MM.1S (cell line): ENCODE results near the gene SCAMP3.

Source experiments
- DNase-seq: peaks from one replicate; pipeline ENCODE4 v3.0.0-alpha.2; 2015
- H2AFZ ChIP-seq: fragments of 300-600 bp; sonication (generic); 2 replicates; pipeline ENCODE4 v1.6.0; 2016; ENCODE audit warnings: antibody characterized with exemption, low read length
- H3F3A ChIP-seq: fragments of 300-600 bp; sonication (generic); 2 replicates; pipeline ENCODE4 v1.6.1; 2016; ENCODE audit warnings: mild to moderate bottlenecking, antibody characterized with exemption, low read length, moderate library complexity, mixed read lengths; ENCODE audit not compliant: insufficient read depth
- H3K27ac ChIP-seq: fragments of 300-600 bp; sonication (generic); 2 replicates; pipeline ENCODE4 v1.5.1; 2016; ENCODE audit warnings: mild to moderate bottlenecking, low read length
- H3K27me3 ChIP-seq: fragments of 300-600 bp; sonication (generic); replicated peaks from 2 replicates; pipeline ENCODE4 v1.6.0; 2016; ENCODE audit warnings: low read length; ENCODE audit not compliant: insufficient read depth
- H3K36me3 ChIP-seq: fragments of 300-600 bp; sonication (generic); replicated peaks from 2 replicates; pipeline ENCODE4 v1.6.1; 2016; ENCODE audit warnings: mild to moderate bottlenecking, low read length, mixed read lengths; ENCODE audit not compliant: insufficient read depth
- H3K4me1 ChIP-seq: fragments of 300-600 bp; sonication (generic); 2 replicates; pipeline ENCODE4 v1.6.1; 2016; ENCODE audit warnings: low read length, mixed read lengths
- H3K4me2 ChIP-seq: fragments of 300-600 bp; sonication (generic); 2 replicates; pipeline ENCODE4 v1.6.0; 2016; ENCODE audit warnings: low read depth, low read length
- H3K4me3 ChIP-seq: fragments of 300-600 bp; sonication (generic); 2 replicates; pipeline ENCODE4 v1.5.1; 2016; ENCODE audit warnings: low read length, mixed read lengths
- H3K79me2 ChIP-seq: fragments of 300-600 bp; sonication (generic); 2 replicates; pipeline ENCODE4 v1.6.1; 2016; ENCODE audit warnings: mixed run types, low read length, mixed read lengths
- H3K9ac ChIP-seq: fragments of 300-600 bp; sonication (generic); 2 replicates; pipeline ENCODE4 v1.6.1; 2016; ENCODE audit warnings: low read length, mixed read lengths
- H3K9me2 ChIP-seq: fragments of 300-600 bp; sonication (generic); replicated peaks from 2 replicates; pipeline ENCODE4 v1.6.1; 2016; ENCODE audit warnings: mild to moderate bottlenecking, low read length, mixed read lengths; ENCODE audit not compliant: insufficient read depth
- H3K9me3 ChIP-seq: fragments of 300-600 bp; sonication (generic); replicated peaks from 2 replicates; pipeline ENCODE4 v1.6.1; 2016; ENCODE audit warnings: mild to moderate bottlenecking, low read length, mixed read lengths; ENCODE audit not compliant: insufficient read depth
- H4K20me1 ChIP-seq: fragments of 300-600 bp; sonication (generic); 2 replicates; pipeline ENCODE4 v1.6.1; 2016; ENCODE audit warnings: mild to moderate bottlenecking, low read length, moderate library complexity, mixed read lengths; ENCODE audit not compliant: insufficient read depth
- EZH2 ChIP-seq: fragments of 300-600 bp; sonication (generic); optimal IDR thresholded peaks from 2 replicates; pipeline ENCODE3; 2017; ENCODE audit warnings: low read depth, mild to moderate bottlenecking, antibody characterized with exemption, low read length, mixed read lengths
- EZH2phosphoT487 ChIP-seq: fragments of 300-600 bp; sonication (generic); IDR thresholded peaks from 2 replicates; pipeline ENCODE4 v1.6.1; 2018; ENCODE audit warnings: antibody characterized with exemption, low read length
- TF ChIP-seq, protein P1 (sequence below): fragments of 300-600 bp; sonication (generic); IDR thresholded peaks from 2 replicates; pipeline ENCODE4 v1.5.1; 2016; ENCODE audit warnings: antibody characterized with exemption, low read length, mixed read lengths

SCAMP3 gene

DNA sequence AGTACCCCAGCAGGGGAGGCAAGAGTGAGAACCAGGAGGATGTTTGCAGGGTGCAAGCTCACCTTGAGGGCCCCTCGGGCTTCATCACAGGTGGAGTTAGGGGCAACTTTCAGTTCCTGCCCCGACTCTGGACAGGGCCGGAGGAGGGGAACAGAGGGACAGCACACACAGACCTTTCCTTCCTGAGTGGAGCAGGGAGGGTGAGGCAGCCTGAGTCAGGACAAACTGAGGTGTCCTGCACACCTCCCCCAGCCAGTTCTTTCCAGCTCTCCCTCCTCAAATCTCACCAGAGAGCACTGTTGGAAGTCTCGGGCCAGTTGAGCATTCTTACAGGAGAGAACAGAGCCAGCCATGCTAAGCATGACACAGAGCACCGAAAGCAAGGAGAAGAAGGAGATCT is 8.4 kb downstream of the SCAMP3 start:
- Histone ChIP-seq H3K9ac (no peak overlapping the region), H3K27me3 (no peaks in the 10 kb centered on the region), H3K4me3 (no peak overlapping the region), H3K9me3 (no peaks in the 10 kb centered on the region), H3K79me2 (0 out of 2 replicates have a peak, but pooled peaks cover 8% of the 10 kb centered on the region), H4K20me1 (no peaks in the 10 kb centered on the region), H3K9me2 (no peaks in the 10 kb centered on the region), H2AFZ (no peak overlapping the region), H3F3A (peaks cover 15% of the 10 kb centered on the region), H3K4me1 (peaks cover 11% of the 10 kb centered on the region), H3K4me2 (peak overlapping the region; percentile 95; the same call in 1 of the 2 replicates), H3K36me3 (no peaks in the 10 kb centered on the region), H3K27ac (no peak overlapping the region)
- TF ChIP-seq, protein P1, sequence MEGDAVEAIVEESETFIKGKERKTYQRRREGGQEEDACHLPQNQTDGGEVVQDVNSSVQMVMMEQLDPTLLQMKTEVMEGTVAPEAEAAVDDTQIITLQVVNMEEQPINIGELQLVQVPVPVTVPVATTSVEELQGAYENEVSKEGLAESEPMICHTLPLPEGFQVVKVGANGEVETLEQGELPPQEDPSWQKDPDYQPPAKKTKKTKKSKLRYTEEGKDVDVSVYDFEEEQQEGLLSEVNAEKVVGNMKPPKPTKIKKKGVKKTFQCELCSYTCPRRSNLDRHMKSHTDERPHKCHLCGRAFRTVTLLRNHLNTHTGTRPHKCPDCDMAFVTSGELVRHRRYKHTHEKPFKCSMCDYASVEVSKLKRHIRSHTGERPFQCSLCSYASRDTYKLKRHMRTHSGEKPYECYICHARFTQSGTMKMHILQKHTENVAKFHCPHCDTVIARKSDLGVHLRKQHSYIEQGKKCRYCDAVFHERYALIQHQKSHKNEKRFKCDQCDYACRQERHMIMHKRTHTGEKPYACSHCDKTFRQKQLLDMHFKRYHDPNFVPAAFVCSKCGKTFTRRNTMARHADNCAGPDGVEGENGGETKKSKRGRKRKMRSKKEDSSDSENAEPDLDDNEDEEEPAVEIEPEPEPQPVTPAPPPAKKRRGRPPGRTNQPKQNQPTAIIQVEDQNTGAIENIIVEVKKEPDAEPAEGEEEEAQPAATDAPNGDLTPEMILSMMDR = no peak
- TF ChIP-seq EZH2 (no peak), EZH2phosphoT487 (no peak)
- DNase-seq = no peak

DNA sequence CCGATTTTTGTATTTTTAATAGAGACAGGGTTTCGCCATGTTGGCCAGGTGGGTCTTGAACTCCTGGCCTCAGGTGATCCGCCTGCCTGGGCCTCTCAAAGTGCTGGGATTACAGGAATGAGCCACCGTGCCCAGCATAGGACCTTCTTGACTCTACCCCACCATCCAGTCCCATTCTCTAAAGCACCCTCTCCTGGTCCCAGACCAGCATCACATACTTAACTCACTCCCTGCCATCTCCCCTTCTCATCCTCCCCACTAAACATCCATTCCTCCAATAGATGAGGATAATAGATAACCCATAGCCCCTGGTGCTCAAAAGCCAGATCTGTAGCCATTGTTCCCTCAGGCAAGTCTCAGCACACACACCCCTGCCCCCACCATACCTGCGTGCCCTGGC is 9.0 kb downstream of the SCAMP3 start:
- H3K4me2 ChIP-seq = no peak overlapping the region

DNA sequence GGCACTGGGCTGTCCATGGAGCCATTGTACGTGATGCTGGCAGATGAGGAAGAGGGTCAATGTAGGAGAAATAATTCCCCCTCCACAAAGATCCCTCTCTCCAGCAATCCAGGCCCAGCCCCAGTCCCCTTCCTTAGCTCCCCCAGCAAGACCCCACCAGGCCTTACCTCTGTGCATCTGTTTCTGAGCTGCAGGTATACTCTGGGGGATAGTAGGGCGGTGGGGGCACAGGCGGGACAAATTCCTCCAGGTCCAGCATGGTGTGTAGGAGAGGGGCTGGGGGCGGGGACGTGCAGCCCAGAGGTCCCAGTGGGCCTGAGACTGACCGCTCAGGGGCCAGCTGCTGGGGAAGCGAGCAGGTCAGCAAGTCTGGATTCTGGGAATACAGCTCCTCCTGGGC is 10.6 kb downstream of the SCAMP3 start:
- no peak overlapping the region for H3K4me3 ChIP-seq
- H3K79me2 ChIP-seq = 0 out of 2 replicates have a peak, but pooled peaks cover 8% of the 10 kb centered on the region
- H4K20me1 ChIP-seq = no peaks in the 10 kb centered on the region
- no peaks in the 10 kb centered on the region for H3K9me3 ChIP-seq
- H3K9ac ChIP-seq = no peak overlapping the region
- no peaks in the 10 kb centered on the region for H3K9me2 ChIP-seq
- no peaks in the 10 kb centered on the region for H3K27me3 ChIP-seq
- H3K4me2 ChIP-seq = no peak overlapping the region
- H3K27ac ChIP-seq = no peak overlapping the region
- no peak for DNase-seq
- H3K4me1 ChIP-seq = peaks cover 11% of the 10 kb centered on the region
- H3F3A ChIP-seq = peaks cover 3% of the 10 kb centered on the region; the same call in 1 of the 2 replicates
- H2AFZ ChIP-seq = no peak overlapping the region
- TF ChIP-seq, protein P1 = no peak
- TF ChIP-seq EZH2 = no peak
- TF ChIP-seq EZH2phosphoT487 = no peak
- no peaks in the 10 kb centered on the region for H3K36me3 ChIP-seq

More for the DNA sequence above, 9.0 kb downstream of the SCAMP3 start:
- Histone ChIP-seq H3K27ac (no peak overlapping the region), H3F3A (peaks cover 13% of the 10 kb centered on the region), H4K20me1 (no peaks in the 10 kb centered on the region), H3K27me3 (no peaks in the 10 kb centered on the region), H3K4me1 (peaks cover 11% of the 10 kb centered on the region), H3K4me3 (no peak overlapping the region), H3K9ac (no peak overlapping the region), H3K79me2 (0 out of 2 replicates have a peak, but pooled peaks cover 8% of the 10 kb centered on the region), H3K9me3 (no peaks in the 10 kb centered on the region), H3K9me2 (no peaks in the 10 kb centered on the region), H2AFZ (no peak overlapping the region), H3K36me3 (no peaks in the 10 kb centered on the region)
- TF ChIP-seq, protein P1 = no peak
- TF ChIP-seq EZH2 (no peak), EZH2phosphoT487 (no peak)
- DNase-seq = no peak
